ENCODE results near the gene BMP7. TPM values are rescaled to one million over a fixed set of nuclear protein-coding genes. Genes with fewer than 3 reads are reported as not detected.

BMP7 gene
- total RNA-seq, 1 experiment from 2014 or later: not detected

DNA sequence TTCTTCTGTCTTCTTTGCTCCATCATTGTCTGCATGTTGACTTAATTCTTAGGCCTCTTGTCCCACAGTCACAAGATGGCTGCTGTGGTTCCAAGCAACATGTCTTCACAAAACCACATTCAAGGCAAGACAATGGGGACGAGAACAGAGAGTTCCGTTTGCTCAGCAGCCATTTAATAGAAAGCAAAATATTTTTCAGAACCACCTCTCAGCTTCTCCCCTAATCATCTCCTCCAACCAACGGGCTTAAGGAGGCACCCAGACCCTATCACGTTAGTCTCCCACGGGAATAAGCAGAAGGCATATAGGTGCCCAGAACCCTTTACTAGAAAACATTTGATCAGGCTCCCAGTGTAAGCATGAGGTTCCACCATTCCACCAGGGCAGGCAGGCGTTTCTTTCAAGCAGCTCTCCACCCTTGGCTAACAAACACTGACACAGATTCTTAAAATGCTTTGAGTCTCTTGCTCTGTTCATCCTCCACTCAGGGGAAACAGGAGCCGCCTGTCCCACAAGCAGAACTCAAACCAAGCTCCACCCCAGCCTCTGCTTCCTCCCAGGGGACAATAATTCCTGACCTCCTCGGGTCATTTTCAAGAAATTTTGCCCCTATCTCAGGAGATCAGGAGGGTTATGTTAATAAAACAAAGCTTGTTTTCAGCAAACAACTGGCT, 19.0 kb downstream of the BMP7 start:
- intact Hi-C loops (cut with micrococcal nuclease): no loop called here
- TF ChIP-seq, protein P1, sequence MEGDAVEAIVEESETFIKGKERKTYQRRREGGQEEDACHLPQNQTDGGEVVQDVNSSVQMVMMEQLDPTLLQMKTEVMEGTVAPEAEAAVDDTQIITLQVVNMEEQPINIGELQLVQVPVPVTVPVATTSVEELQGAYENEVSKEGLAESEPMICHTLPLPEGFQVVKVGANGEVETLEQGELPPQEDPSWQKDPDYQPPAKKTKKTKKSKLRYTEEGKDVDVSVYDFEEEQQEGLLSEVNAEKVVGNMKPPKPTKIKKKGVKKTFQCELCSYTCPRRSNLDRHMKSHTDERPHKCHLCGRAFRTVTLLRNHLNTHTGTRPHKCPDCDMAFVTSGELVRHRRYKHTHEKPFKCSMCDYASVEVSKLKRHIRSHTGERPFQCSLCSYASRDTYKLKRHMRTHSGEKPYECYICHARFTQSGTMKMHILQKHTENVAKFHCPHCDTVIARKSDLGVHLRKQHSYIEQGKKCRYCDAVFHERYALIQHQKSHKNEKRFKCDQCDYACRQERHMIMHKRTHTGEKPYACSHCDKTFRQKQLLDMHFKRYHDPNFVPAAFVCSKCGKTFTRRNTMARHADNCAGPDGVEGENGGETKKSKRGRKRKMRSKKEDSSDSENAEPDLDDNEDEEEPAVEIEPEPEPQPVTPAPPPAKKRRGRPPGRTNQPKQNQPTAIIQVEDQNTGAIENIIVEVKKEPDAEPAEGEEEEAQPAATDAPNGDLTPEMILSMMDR (IDR thresholded peaks at IDR 0.05; ENCODE audit: unreplicated experiment): no peak
- Mint-ChIP-seq H3K4me3 (ENCODE audit: unreplicated experiment) (no peak overlapping the region), H3K36me3 (ENCODE audit: insufficient read depth, unreplicated experiment) (no peaks in the 10 kb centered on the region), H3K4me1 (ENCODE audit: insufficient read depth, unreplicated experiment) (peaks cover 9% of the 10 kb centered on the region), H3K27me3 (ENCODE audit: insufficient read depth, unreplicated experiment) (no peaks in the 10 kb centered on the region), H3K27ac (ENCODE audit: low read depth, unreplicated experiment) (no peak overlapping the region), H3K9me3 (ENCODE audit: unreplicated experiment) (no peaks in the 10 kb centered on the region)
- POLR2A ChIA-PET: interaction anchor here (0.7 kb wide), 1 partner anchor 85 kb away, joined by 4 read pairs; no protein-coding TSS in a partner anchor
- CTCF ChIA-PET: interaction anchor here (1.7 to 2.1 kb wide), 2 partner anchors 85 to 157 kb away, joined by 7 to 15 read pairs; no protein-coding TSS in a partner anchor
- no TSS peak for BruUV-seq (replicated peaks)
- no peak for DNase-seq (ENCODE audit: unreplicated experiment)

DNA sequence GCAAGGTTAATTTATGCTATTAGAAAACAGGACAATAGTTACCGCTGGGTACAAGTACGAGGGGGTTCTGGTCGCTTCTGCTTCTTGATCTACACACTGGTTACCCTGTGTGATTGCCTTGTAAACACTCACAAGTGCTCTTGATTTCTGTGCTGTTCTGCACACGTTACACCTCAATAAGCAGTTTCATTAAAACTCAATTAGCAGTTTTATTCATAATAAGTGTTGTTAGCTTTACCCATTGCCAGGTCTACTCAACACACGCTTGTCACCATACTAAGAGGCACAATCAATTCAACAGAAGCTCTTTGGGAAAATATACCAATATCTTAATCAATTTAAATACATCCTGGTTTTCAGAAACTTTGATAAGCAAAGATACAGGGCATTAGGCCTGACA, 20.4 kb downstream of the BMP7 start:
- CTCF ChIA-PET: interaction anchor here (0.6 to 1.1 kb wide), 2 partner anchors 9 to 11 kb away, joined by 3 to 5 read pairs; no protein-coding TSS in a partner anchor
- H3K27me3 Mint-ChIP-seq (ENCODE audit: insufficient read depth, unreplicated experiment): peaks cover 4% of the 10 kb centered on the region
- H3K4me1 Mint-ChIP-seq (ENCODE audit: insufficient read depth, unreplicated experiment): peaks cover 9% of the 10 kb centered on the region
- no peaks in the 10 kb centered on the region for H3K9me3 Mint-ChIP-seq (ENCODE audit: unreplicated experiment)
- TF ChIP-seq, protein P1 (IDR thresholded peaks at IDR 0.05; ENCODE audit: unreplicated experiment): no peak
- H3K4me3 Mint-ChIP-seq (ENCODE audit: unreplicated experiment): no peak overlapping the region
- no TSS peak for BruUV-seq (replicated peaks)
- POLR2A ChIA-PET: no interaction called here
- DNase-seq (ENCODE audit: unreplicated experiment): no peak
- H3K36me3 Mint-ChIP-seq (ENCODE audit: insufficient read depth, unreplicated experiment): no peaks in the 10 kb centered on the region
- no peak overlapping the region for H3K27ac Mint-ChIP-seq (ENCODE audit: low read depth, unreplicated experiment)
- intact Hi-C loops (cut with micrococcal nuclease): no loop called here

DNA sequence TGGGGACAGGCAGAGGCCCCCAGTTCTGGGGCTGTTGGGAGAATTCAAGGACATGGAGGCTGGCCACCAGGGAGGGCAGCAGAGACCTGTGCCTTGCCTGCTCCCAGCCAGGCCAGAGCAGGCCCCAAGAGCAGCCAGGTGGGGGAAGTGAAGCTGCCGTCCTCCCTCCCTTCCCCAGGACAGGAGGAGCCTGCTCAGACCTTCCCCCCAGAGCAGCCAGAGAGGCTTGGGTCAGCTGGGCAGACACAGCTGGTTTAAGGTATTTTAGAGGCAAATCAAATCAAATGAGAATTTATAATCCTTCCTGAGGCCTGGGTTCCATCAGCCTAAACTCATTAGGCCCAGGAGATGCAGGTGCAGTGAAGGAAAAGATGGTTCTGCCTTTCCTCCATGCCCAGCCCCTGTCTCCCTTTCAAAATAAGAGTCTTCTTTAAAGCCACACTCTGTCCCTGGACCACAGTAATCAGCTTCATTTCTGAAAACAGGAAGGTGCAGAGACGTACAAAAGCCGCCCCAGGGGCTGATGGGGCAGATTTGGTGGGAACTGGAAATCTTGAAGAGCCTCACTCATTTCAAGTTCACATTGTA, 21.7 kb downstream of the BMP7 start:
- Mint-ChIP-seq H3K27ac (ENCODE audit: low read depth, unreplicated experiment) (no peak overlapping the region), H3K36me3 (ENCODE audit: insufficient read depth, unreplicated experiment) (no peaks in the 10 kb centered on the region), H3K4me3 (ENCODE audit: unreplicated experiment) (no peak overlapping the region), H3K4me1 (ENCODE audit: insufficient read depth, unreplicated experiment) (peaks cover 9% of the 10 kb centered on the region), H3K9me3 (ENCODE audit: unreplicated experiment) (no peaks in the 10 kb centered on the region), H3K27me3 (ENCODE audit: insufficient read depth, unreplicated experiment) (peaks cover 8% of the 10 kb centered on the region)
- intact Hi-C loops (cut with micrococcal nuclease): no loop called here
- DNase-seq (ENCODE audit: unreplicated experiment): no peak
- no TSS peak for BruUV-seq (replicated peaks)
- ChIA-PET CTCF (interaction anchor here (0.5 to 2.2 kb wide), 4 partner anchors 8 to 102 kb away, joined by 3 to 10 read pairs (median 4); no protein-coding TSS in a partner anchor), POLR2A (interaction anchor here (0.7 to 1.4 kb wide), 2 partner anchors 25 to 86 kb away, joined by 3 read pairs; no protein-coding TSS in a partner anchor)
- TF ChIP-seq, protein P1 (IDR thresholded peaks at IDR 0.05; ENCODE audit: unreplicated experiment): no peak

DNA sequence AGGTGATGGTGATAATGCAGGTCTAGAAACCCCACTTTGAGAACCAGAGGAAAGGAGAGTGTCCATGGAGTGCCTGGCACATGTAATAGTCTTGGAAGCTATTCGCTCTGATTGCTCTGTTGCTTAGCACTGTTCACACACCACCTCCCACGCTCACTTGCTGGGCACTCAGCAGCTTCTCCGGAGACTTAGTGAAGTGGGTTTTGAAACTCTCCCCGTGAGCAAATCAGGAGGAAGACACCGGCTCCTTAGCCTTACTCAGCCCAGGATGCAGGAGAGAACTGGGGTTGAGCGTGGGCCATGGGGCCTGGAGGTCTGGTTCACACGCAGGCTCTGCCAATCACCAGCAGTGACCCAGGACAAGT, 22.2 kb downstream of the BMP7 start:
- POLR2A ChIA-PET: interaction anchor here (1.4 kb wide), 1 partner anchor 87 kb away, joined by 3 read pairs; no protein-coding TSS in a partner anchor
- peaks cover 9% of the 10 kb centered on the region for H3K4me1 Mint-ChIP-seq (ENCODE audit: insufficient read depth, unreplicated experiment)
- intact Hi-C loops (cut with micrococcal nuclease): no loop called here
- no peak overlapping the region for H3K27ac Mint-ChIP-seq (ENCODE audit: low read depth, unreplicated experiment)
- H3K4me3 Mint-ChIP-seq (ENCODE audit: unreplicated experiment): no peak overlapping the region
- no peaks in the 10 kb centered on the region for H3K9me3 Mint-ChIP-seq (ENCODE audit: unreplicated experiment)
- TF ChIP-seq, protein P1 (IDR thresholded peaks at IDR 0.05; ENCODE audit: unreplicated experiment): no peak
- DNase-seq (ENCODE audit: unreplicated experiment): no peak
- BruUV-seq (replicated peaks): no TSS peak
- CTCF ChIA-PET: interaction anchor here (0.6 to 2.2 kb wide), 4 partner anchors 8 to 249 kb away, joined by 4 to 10 read pairs (median 4); no protein-coding TSS in a partner anchor
- no peaks in the 10 kb centered on the region for H3K36me3 Mint-ChIP-seq (ENCODE audit: insufficient read depth, unreplicated experiment)
- H3K27me3 Mint-ChIP-seq (ENCODE audit: insufficient read depth, unreplicated experiment): peaks cover 8% of the 10 kb centered on the region
